Right lobe of liver (tissue), 4 donors: ENCODE measurements around the gene UBE2G2.

Experiments used
- CTCF ChIP-seq, 4 donors: fragments of 200-600 bp in 3 of 4; fragments of 450-650 bp in 1 of 4; IDR thresholded peaks; one replicate each; pipeline versions ENCODE4 v1.5.1 to v1.8.0; 2016 to 2022; ENCODE audit warnings: antibody characterized with exemption in 4 of 4, mild to moderate bottlenecking in 2 of 4
- POLR2A ChIP-seq: fragments of 450-650 bp; IDR thresholded peaks from one replicate; pipeline ENCODE4 v1.6.1; 2017; ENCODE audit warnings: antibody characterized with exemption, mild to moderate bottlenecking
- donor health status: DM: no; HTN: no; CAD: no.
- donor health status: DM: no; HTN: no; CAD: no.
- donor health status: DM: no; HTN: yes; CAD: no.

- TF ChIP-seq CTCF (IDR thresholded peaks at IDR 0.05) (no peak), POLR2A (no peak)
These were observed 34.0 kb upstream of the UBE2G2 start for GRCh38 chr21:44835647-44835973.
